Tibial nerve (tissue), 3 donors: ENCODE measurements around the gene LRPAP1.

Experiments
- POLR2A ChIP-seq, 2 donors: fragments of 450-650 bp; IDR thresholded peaks; one replicate each; pipeline ENCODE4 v1.6.1; 2017; ENCODE audit warnings: antibody characterized with exemption in 2 of 2, mild to moderate bottlenecking in 2 of 2, moderate library complexity in 2 of 2
- TF ChIP-seq, protein P1 (sequence below), 5 experiments: fragments of 200-600 bp in 3 of 5; fragments of 450-650 bp in 2 of 5; sonication (generic) in 3 of 5; IDR thresholded peaks; one replicate each; pipeline ENCODE4 v1.5.1; 2016 to 2019; ENCODE audit warnings: antibody characterized with exemption in 5 of 5, mild to moderate bottlenecking in 3 of 5, moderate library complexity in 2 of 5

DNA sequence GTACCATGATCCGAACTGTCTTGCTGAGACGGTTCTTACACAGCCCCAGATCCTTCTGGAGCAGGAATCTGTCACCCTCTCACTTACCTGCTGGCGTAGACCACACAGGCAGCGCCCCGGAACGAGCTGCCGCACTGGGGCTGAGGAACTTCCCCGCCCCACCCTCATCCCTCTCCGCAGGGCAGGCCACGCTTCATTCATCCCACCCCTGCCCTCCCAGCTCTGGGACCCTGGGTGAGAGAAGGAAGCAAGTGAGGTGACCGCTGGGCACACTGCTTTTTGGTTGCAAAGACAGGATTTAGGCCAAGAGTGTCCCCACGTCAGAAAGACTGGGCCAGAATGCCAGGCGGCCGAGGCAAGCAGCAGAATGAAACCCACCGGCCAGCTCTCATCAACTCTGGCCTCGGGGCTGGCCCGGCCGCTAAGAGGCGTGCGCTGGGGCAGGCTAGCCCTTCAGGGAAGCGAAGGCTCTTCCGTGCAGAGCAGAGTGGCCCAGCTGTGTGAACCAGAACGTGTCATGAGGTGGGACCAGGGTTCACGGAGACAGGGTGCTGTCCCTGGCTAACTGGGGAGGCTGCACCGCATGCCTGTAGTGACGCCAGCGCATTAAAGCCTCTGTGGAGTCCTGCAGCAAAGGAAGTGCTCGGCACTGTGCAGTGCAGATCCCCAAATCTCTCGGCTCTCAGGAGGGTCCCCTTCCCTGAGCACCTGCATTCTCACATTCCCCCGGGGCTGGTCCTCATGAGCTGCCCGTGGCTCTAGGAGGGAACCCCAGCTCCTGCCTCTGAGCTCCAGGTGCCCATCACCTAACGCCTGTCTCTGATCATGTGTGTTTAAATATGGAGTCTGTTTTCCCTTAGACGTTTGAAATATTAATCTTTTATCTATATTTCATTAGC lies 6.4 kb downstream of the LRPAP1 start:
- TF ChIP-seq, protein P1, sequence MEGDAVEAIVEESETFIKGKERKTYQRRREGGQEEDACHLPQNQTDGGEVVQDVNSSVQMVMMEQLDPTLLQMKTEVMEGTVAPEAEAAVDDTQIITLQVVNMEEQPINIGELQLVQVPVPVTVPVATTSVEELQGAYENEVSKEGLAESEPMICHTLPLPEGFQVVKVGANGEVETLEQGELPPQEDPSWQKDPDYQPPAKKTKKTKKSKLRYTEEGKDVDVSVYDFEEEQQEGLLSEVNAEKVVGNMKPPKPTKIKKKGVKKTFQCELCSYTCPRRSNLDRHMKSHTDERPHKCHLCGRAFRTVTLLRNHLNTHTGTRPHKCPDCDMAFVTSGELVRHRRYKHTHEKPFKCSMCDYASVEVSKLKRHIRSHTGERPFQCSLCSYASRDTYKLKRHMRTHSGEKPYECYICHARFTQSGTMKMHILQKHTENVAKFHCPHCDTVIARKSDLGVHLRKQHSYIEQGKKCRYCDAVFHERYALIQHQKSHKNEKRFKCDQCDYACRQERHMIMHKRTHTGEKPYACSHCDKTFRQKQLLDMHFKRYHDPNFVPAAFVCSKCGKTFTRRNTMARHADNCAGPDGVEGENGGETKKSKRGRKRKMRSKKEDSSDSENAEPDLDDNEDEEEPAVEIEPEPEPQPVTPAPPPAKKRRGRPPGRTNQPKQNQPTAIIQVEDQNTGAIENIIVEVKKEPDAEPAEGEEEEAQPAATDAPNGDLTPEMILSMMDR (IDR thresholded peaks at IDR 0.05) = no peak
- no peak for TF ChIP-seq POLR2A (IDR thresholded peaks at IDR 0.05)
